Retinal pigment epithelial cell (primary cell): ENCODE data around the gene CHTF18.

Source experiments
- DNase-seq: peaks from one replicate; pipeline ENCODE4 v3.0.0-alpha.2; 2010; ENCODE audit warnings: low read depth
- H3K4me3 ChIP-seq: 2 replicates; pipeline ENCODE4 v1.5.1; 2011; ENCODE audit warnings: mild to moderate bottlenecking, low read length, control low read depth, moderate library complexity
- CTCF ChIP-seq: conservative IDR thresholded peaks from 2 replicates; pipeline ENCODE4 v1.5.1; 2011; ENCODE audit warnings: low read depth, low read length, control low read depth, inconsistent platforms

The CHTF18 gene

GRCh38 chr16:743794-744500 lies 44.5 kb upstream of the CHTF18 start:
- TF ChIP-seq CTCF = peak; percentile 8
- DNase-seq = no peak
- H3K4me3 ChIP-seq = no peak overlapping the region

GRCh38 chr16:745739-746138 lies 42.7 kb upstream of the CHTF18 start:
- TF ChIP-seq CTCF = peak; percentile 67
- DNase-seq = no peak
- no peak overlapping the region for H3K4me3 ChIP-seq

GRCh38 chr16:746637-747036 lies 41.8 kb upstream of the CHTF18 start:
- no peak overlapping the region for H3K4me3 ChIP-seq
- no peak for TF ChIP-seq CTCF
- no peak for DNase-seq

- no peak overlapping the region for H3K4me3 ChIP-seq
- no peak for TF ChIP-seq CTCF
- no peak for DNase-seq
Observed at GRCh38 chr16:747978-748746, 40.3 kb upstream of the CHTF18 start.

- no peak for TF ChIP-seq CTCF
- no peak overlapping the region for H3K4me3 ChIP-seq
- no peak for DNase-seq
Observed at GRCh38 chr16:749010-749409, 39.4 kb upstream of the CHTF18 start.

GRCh38 chr16:750485-750884 lies 37.9 kb upstream of the CHTF18 start:
- H3K4me3 ChIP-seq = no peak overlapping the region
- DNase-seq = no peak
- TF ChIP-seq CTCF = no peak
